NCI-H1930 (cell line): ENCODE data around the gene GBP5.
"Not testable (repeated sequence)": the region's sequence is repeated elsewhere in the genome, so short reads cannot be mapped to it uniquely, and the experiment has no call there.

Experiments
- DNase-seq, 2 experiments: peaks; one replicate each; lab custom pipeline; 2025; lab: John Stamatoyannopoulos, UW

GBP5 gene

GRCh38 chr1:89272269-89273041 lies at the start of gene GBP5:
Gene GBP5, minus strand, starts transcription at chr1:89272860. Its CDS starts 3,305 bp downstream, at chr1:89269555.
- not testable (repeated sequence) for DNase-seq

- DNase-seq: no peak
Observed at GRCh38 chr1:89322402-89322801, 49.7 kb upstream of the GBP5 start.

- no peak for DNase-seq
Observed at GRCh38 chr1:89312572-89312971, 39.9 kb upstream of the GBP5 start.

GRCh38 chr1:89311757-89312156 lies 39.1 kb upstream of the GBP5 start:
- DNase-seq: no peak

- DNase-seq: no peak
Observed at GRCh38 chr1:89310976-89311375, 38.3 kb upstream of the GBP5 start.

GRCh38 chr1:89310505-89310904 lies 37.8 kb upstream of the GBP5 start:
- no peak for DNase-seq

GRCh38 chr1:89309828-89310227 lies 37.2 kb upstream of the GBP5 start:
- no peak for DNase-seq

- DNase-seq: no peak
Observed at GRCh38 chr1:89306273-89306672, 33.6 kb upstream of the GBP5 start.

GRCh38 chr1:89305493-89305892 lies 32.8 kb upstream of the GBP5 start:
- no peak for DNase-seq

GRCh38 chr1:89304572-89305230 lies 32.0 kb upstream of the GBP5 start:
- DNase-seq: no peak

GRCh38 chr1:89302697-89303332 lies 30.2 kb upstream of the GBP5 start:
- no peak for DNase-seq

- not testable (repeated sequence) for DNase-seq
Observed at GRCh38 chr1:89299739-89300463, 27.2 kb upstream of the GBP5 start.

GRCh38 chr1:89298461-89298860 lies 25.8 kb upstream of the GBP5 start:
- no peak for DNase-seq

- no peak for DNase-seq
Observed at GRCh38 chr1:89295187-89295586, 22.5 kb upstream of the GBP5 start.

GRCh38 chr1:89291276-89291675 lies 18.6 kb upstream of the GBP5 start:
- DNase-seq: no peak

GRCh38 chr1:89288051-89288340 lies 15.3 kb upstream of the GBP5 start:
- DNase-seq: no peak

GRCh38 chr1:89287181-89288050 lies 14.8 kb upstream of the GBP5 start:
- no peak for DNase-seq

GRCh38 chr1:89286549-89287180 lies 14.0 kb upstream of the GBP5 start:
- DNase-seq: no peak

- DNase-seq: no peak
Observed at GRCh38 chr1:89285745-89286380, 13.2 kb upstream of the GBP5 start.

GRCh38 chr1:89284078-89284763 lies 11.6 kb upstream of the GBP5 start:
- DNase-seq: not testable (repeated sequence)
